ENCODE data around the gene FAM110C.

FAM110C gene

GRCh38 chr2:85761-86160, 39.5 kb upstream of the FAM110C start:
- H3K27me3 ChIP-seq (ENCODE audit: insufficient read depth, low read length, poor library complexity): peaks cover 15% of the 10 kb centered on the region
- H2AFZ ChIP-seq (ENCODE audit: low read depth, low read length): no peak overlapping the region
- H4K20me1 ChIP-seq (ENCODE audit: insufficient read depth, low read length): no peaks in the 10 kb centered on the region
- no peak overlapping the region for H3K4me2 ChIP-seq (ENCODE audit: insufficient read depth, low read length)
- ATAC-seq (ENCODE audit: insufficient read depth, low read depth) (no peak), DNase-seq (no peak)
- TF ChIP-seq, protein P1, sequence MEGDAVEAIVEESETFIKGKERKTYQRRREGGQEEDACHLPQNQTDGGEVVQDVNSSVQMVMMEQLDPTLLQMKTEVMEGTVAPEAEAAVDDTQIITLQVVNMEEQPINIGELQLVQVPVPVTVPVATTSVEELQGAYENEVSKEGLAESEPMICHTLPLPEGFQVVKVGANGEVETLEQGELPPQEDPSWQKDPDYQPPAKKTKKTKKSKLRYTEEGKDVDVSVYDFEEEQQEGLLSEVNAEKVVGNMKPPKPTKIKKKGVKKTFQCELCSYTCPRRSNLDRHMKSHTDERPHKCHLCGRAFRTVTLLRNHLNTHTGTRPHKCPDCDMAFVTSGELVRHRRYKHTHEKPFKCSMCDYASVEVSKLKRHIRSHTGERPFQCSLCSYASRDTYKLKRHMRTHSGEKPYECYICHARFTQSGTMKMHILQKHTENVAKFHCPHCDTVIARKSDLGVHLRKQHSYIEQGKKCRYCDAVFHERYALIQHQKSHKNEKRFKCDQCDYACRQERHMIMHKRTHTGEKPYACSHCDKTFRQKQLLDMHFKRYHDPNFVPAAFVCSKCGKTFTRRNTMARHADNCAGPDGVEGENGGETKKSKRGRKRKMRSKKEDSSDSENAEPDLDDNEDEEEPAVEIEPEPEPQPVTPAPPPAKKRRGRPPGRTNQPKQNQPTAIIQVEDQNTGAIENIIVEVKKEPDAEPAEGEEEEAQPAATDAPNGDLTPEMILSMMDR (IDR thresholded peaks at IDR 0.05; ENCODE audit: borderline replicate concordance, extremely low read depth, low read length, poor library complexity, severe bottlenecking): no peak
- TF ChIP-seq EZH2 (IDR thresholded peaks at IDR 0.05; ENCODE audit: borderline replicate concordance, low read depth, low read length, severe bottlenecking): no peak
- H3K9ac ChIP-seq (ENCODE audit: low read depth, low read length): no peak overlapping the region
- H3K9me3 ChIP-seq (ENCODE audit: insufficient read depth, low read length, severe bottlenecking): no peaks in the 10 kb centered on the region
- H3K4me1 ChIP-seq (ENCODE audit: insufficient read depth, low read length): no peaks in the 10 kb centered on the region
- H3K4me3 ChIP-seq (ENCODE audit: low read depth in 1 of 2, low read length in 2 of 2): no peak overlapping the region
- no peaks in the 10 kb centered on the region for H3K36me3 ChIP-seq (ENCODE audit: insufficient read depth, low read length)
- H3K27ac ChIP-seq (ENCODE audit: low read length): no peak overlapping the region
- H3K79me2 ChIP-seq (ENCODE audit: insufficient read depth, low read length): no peaks in the 10 kb centered on the region

- H3K79me2 ChIP-seq (ENCODE audit: insufficient read depth, low read length): no peaks in the 10 kb centered on the region
- no peak overlapping the region for H3K9ac ChIP-seq (ENCODE audit: low read depth, low read length)
- H4K20me1 ChIP-seq (ENCODE audit: insufficient read depth, low read length): no peaks in the 10 kb centered on the region
- H2AFZ ChIP-seq (ENCODE audit: low read depth, low read length): no peak overlapping the region
- no peak overlapping the region for H3K4me3 ChIP-seq (ENCODE audit: low read depth in 1 of 2, low read length in 2 of 2)
- H3K36me3 ChIP-seq (ENCODE audit: insufficient read depth, low read length): no peaks in the 10 kb centered on the region
- no peak for ATAC-seq (ENCODE audit: insufficient read depth, low read depth)
- H3K4me2 ChIP-seq (ENCODE audit: insufficient read depth, low read length): no peak overlapping the region
- no peak for TF ChIP-seq EZH2 (IDR thresholded peaks at IDR 0.05; ENCODE audit: borderline replicate concordance, low read depth, low read length, severe bottlenecking)
- TF ChIP-seq, protein P1 (IDR thresholded peaks at IDR 0.05; ENCODE audit: borderline replicate concordance, extremely low read depth, low read length, poor library complexity, severe bottlenecking): no peak
- no peaks in the 10 kb centered on the region for H3K4me1 ChIP-seq (ENCODE audit: insufficient read depth, low read length)
- H3K27me3 ChIP-seq (ENCODE audit: insufficient read depth, low read length, poor library complexity): peaks cover 23% of the 10 kb centered on the region
- no peak overlapping the region for H3K27ac ChIP-seq (ENCODE audit: low read length)
- no peak for DNase-seq
- H3K9me3 ChIP-seq (ENCODE audit: insufficient read depth, low read length, severe bottlenecking): no peaks in the 10 kb centered on the region
Measured at GRCh38 chr2:84121-84520, 37.8 kb upstream of the FAM110C start.

DNA sequence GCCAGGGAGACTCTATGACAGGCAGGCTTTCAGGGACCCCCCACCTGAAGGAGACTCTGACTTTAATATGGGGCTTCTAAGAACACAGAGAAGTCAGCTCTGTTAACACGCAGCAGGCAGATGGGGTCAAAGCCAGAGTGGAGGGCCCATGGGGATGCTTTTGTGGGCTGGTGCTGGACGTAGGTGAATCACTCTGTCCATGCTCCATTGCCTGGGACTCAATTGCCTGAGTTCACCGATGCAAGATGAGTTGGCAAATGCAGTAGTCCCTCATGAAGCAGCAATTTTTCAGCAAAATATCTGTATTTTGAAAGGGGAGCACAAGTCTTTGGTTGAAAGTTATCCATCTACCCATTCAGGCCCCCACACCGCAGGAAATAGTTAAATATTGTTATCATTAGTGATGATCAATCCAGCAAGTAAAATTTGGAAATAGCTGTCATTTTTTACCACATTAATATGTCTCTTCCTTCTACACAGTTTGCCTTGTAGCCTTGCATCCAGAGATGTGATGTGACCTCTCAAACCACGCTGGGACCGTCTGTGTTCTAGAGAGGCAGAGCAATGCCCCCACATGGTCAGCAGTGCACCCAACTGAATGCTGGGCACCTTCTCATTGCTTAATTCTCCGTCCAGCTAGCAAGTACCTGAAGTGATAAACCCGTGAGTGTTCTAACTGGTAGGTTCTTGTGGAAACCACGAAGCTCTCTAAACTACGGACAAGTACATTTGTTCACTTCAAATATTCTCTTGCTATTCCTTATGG, 34.8 kb upstream of the FAM110C start:
- ATAC-seq (ENCODE audit: insufficient read depth, low read depth) (no peak), DNase-seq (no peak)
- Histone ChIP-seq H3K4me3 (ENCODE audit: low read depth in 1 of 2, low read length in 2 of 2) (no peak overlapping the region), H3K79me2 (ENCODE audit: insufficient read depth, low read length) (no peaks in the 10 kb centered on the region), H4K20me1 (ENCODE audit: insufficient read depth, low read length) (no peaks in the 10 kb centered on the region), H3K9ac (ENCODE audit: low read depth, low read length) (no peak overlapping the region), H3K27me3 (ENCODE audit: insufficient read depth, low read length, poor library complexity) (peaks cover 18% of the 10 kb centered on the region), H3K36me3 (ENCODE audit: insufficient read depth, low read length) (no peaks in the 10 kb centered on the region), H3K4me1 (ENCODE audit: insufficient read depth, low read length) (no peaks in the 10 kb centered on the region), H3K27ac (ENCODE audit: low read length) (no peak overlapping the region), H3K4me2 (ENCODE audit: insufficient read depth, low read length) (no peak overlapping the region), H2AFZ (ENCODE audit: low read depth, low read length) (no peak overlapping the region), H3K9me3 (ENCODE audit: insufficient read depth, low read length, severe bottlenecking) (no peaks in the 10 kb centered on the region)
- TF ChIP-seq, protein P1 (IDR thresholded peaks at IDR 0.05; ENCODE audit: borderline replicate concordance, extremely low read depth, low read length, poor library complexity, severe bottlenecking): no peak
- no peak for TF ChIP-seq EZH2 (IDR thresholded peaks at IDR 0.05; ENCODE audit: borderline replicate concordance, low read depth, low read length, severe bottlenecking)
